H9 (cell line): ENCODE measurements around the gene SERPINB5. TPM values are rescaled to one million over a fixed set of nuclear protein-coding genes. Genes with fewer than 3 reads are reported as not detected.

Experiments
- DNase-seq: peaks from one replicate; pipeline ENCODE4 v3.0.0-alpha.2; 2017
- H2AFZ ChIP-seq: one replicate; pipeline ENCODE4 v1.6.1; 2013; ENCODE audit warnings: mild to moderate bottlenecking, low read length, control low read depth, moderate library complexity
- H2AK5ac ChIP-seq: 2 replicates; pipeline ENCODE4 v1.6.1; 2013; ENCODE audit warnings: low read length, control low read depth, mixed read lengths; ENCODE audit not compliant: insufficient read length
- H2BK120ac ChIP-seq: one replicate; pipeline ENCODE4 v1.6.1; 2013; ENCODE audit warnings: low read depth, mild to moderate bottlenecking, low read length, control low read depth, inconsistent platforms; ENCODE audit not compliant: poor library complexity, severe bottlenecking
- H2BK12ac ChIP-seq: 2 replicates; pipeline ENCODE4 v1.6.1; 2013; ENCODE audit warnings: low read length, control low read depth, mixed read lengths, low read depth; ENCODE audit not compliant: insufficient read length
- H2BK15ac ChIP-seq: 2 replicates; pipeline ENCODE4 v1.6.1; 2013; ENCODE audit warnings: low read depth, low read length, control low read depth
- H2BK20ac ChIP-seq: one replicate; pipeline ENCODE4 v1.6.1; 2013; ENCODE audit warnings: low read depth, mild to moderate bottlenecking, low read length, control low read depth, inconsistent platforms; ENCODE audit not compliant: poor library complexity, severe bottlenecking
- H2BK5ac ChIP-seq: 2 replicates; pipeline ENCODE4 v1.6.1; 2013; ENCODE audit warnings: low read length, control low read depth, mixed read lengths; ENCODE audit not compliant: insufficient read length
- H3K14ac ChIP-seq: 2 replicates; pipeline ENCODE4 v1.6.1; 2013; ENCODE audit warnings: low read length, control low read depth; ENCODE audit not compliant: insufficient read depth
- H3K18ac ChIP-seq: 2 replicates; pipeline ENCODE4 v1.6.1; 2013; ENCODE audit warnings: low read depth, mild to moderate bottlenecking, mixed read lengths, low read length, control low read depth; ENCODE audit not compliant: insufficient read length
- H3K23ac ChIP-seq: 2 replicates; pipeline ENCODE4 v1.6.1; 2013; ENCODE audit warnings: low read length, control low read depth, mixed read lengths, low read depth; ENCODE audit not compliant: insufficient read length
- H3K23me2 ChIP-seq: 2 replicates; pipeline ENCODE4 v1.6.1; 2013; ENCODE audit warnings: low read depth, mild to moderate bottlenecking, mixed read lengths, low read length, control low read depth; ENCODE audit not compliant: insufficient read length, poor library complexity, severe bottlenecking
- H3K27ac ChIP-seq: 2 replicates; pipeline ENCODE4 v1.5.1; 2013; ENCODE audit warnings: low read length, control low read depth, mixed read lengths, low read depth; ENCODE audit not compliant: insufficient read length
- H3K27me3 ChIP-seq: 2 replicates; pipeline ENCODE4 v1.6.1; 2013; ENCODE audit warnings: low read length, control low read depth, inconsistent platforms; ENCODE audit not compliant: insufficient read depth
- H3K4ac ChIP-seq: 2 replicates; pipeline ENCODE4 v1.6.1; 2013; ENCODE audit warnings: low read depth, mild to moderate bottlenecking, control low read depth, inconsistent platforms, low read length, moderate library complexity
- H3K4me1 ChIP-seq: 2 replicates; pipeline ENCODE4 v1.6.1; 2013; ENCODE audit warnings: low read length, control low read depth, inconsistent platforms; ENCODE audit not compliant: insufficient read depth
- H3K4me2 ChIP-seq: 2 replicates; pipeline ENCODE4 v1.6.1; 2013; ENCODE audit warnings: low read length, control low read depth, mixed read lengths; ENCODE audit not compliant: insufficient read length, insufficient read depth
- H3K56ac ChIP-seq: 2 replicates; pipeline ENCODE4 v1.6.1; 2013; ENCODE audit warnings: low read depth, mild to moderate bottlenecking, mixed read lengths, low read length, control low read depth; ENCODE audit not compliant: insufficient read length
- H3K79me1 ChIP-seq: 2 replicates; pipeline ENCODE4 v1.6.1; 2013; ENCODE audit warnings: low read depth, mild to moderate bottlenecking, moderate library complexity, low read length, control low read depth, inconsistent platforms; ENCODE audit not compliant: insufficient read depth, poor library complexity, severe bottlenecking
- H3K79me2 ChIP-seq: 2 replicates; pipeline ENCODE4 v1.6.1; 2013; ENCODE audit warnings: low read length, control low read depth, inconsistent platforms; ENCODE audit not compliant: insufficient read depth
- H3K9ac ChIP-seq: 2 replicates; pipeline ENCODE4 v1.6.1; 2013; ENCODE audit warnings: low read length, control low read depth, mixed read lengths; ENCODE audit not compliant: insufficient read length; ENCODE audit errors: extremely low read depth
- H3K9me3 ChIP-seq: one replicate; pipeline ENCODE4 v1.6.1; 2013; ENCODE audit warnings: low read depth, low read length, inconsistent platforms; ENCODE audit not compliant: control insufficient read depth
- H3T11ph ChIP-seq: one replicate; pipeline ENCODE4 v1.6.1; 2013; ENCODE audit warnings: mild to moderate bottlenecking, low read length, control low read depth, inconsistent platforms
- H4K20me1 ChIP-seq: one replicate; pipeline ENCODE4 v1.6.1; 2013; ENCODE audit not compliant: control insufficient read depth, insufficient read length, insufficient read depth
- H4K5ac ChIP-seq: 2 replicates; pipeline ENCODE4 v1.6.1; 2013; ENCODE audit warnings: low read depth, mild to moderate bottlenecking, mixed read lengths, low read length, control low read depth; ENCODE audit not compliant: insufficient read length
- H4K8ac ChIP-seq: replicated peaks from 2 replicates; pipeline ENCODE4 v1.6.1; 2013; ENCODE audit warnings: low read length, control low read depth, mixed read lengths, low read depth; ENCODE audit not compliant: insufficient read length
- H4K91ac ChIP-seq: 2 replicates; pipeline ENCODE4 v1.6.1; 2013; ENCODE audit warnings: low read depth, mild to moderate bottlenecking, moderate library complexity, mixed read lengths, low read length, control low read depth; ENCODE audit not compliant: insufficient read length
- H3K27ac Mint-ChIP-seq, 3 experiments: 2 replicates in 2 of 3; 3 replicates in 1 of 3; pipeline ENCODE4 v1.8.0; 2020 to 2021; ENCODE audit warnings: mixed read lengths in 3 of 3, mild to moderate bottlenecking in 1 of 3, moderate library complexity in 1 of 3
- H3K27me3 Mint-ChIP-seq: 2 replicates; pipeline ENCODE4 v1.8.0; 2021; ENCODE audit warnings: low read depth, mild to moderate bottlenecking, moderate library complexity, mixed read lengths
- H3K36me3 Mint-ChIP-seq, 3 experiments: 2 replicates in 2 of 3; 3 replicates in 1 of 3; pipeline ENCODE4 v1.8.0; 2020 to 2021; ENCODE audit warnings: low read depth in 3 of 3, mixed read lengths in 3 of 3; ENCODE audit not compliant: insufficient read depth in 1 of 3
- H3K4me1 Mint-ChIP-seq, 2 experiments: 2 replicates each; pipeline ENCODE4 v1.8.0; 2020; ENCODE audit warnings: mixed read lengths in 2 of 2
- H3K4me3 Mint-ChIP-seq, 2 experiments: 2 replicates in 1 of 2; 3 replicates in 1 of 2; pipeline ENCODE4 v1.8.0; 2020 to 2021; ENCODE audit warnings: mild to moderate bottlenecking in 2 of 2, mixed read lengths in 2 of 2, moderate library complexity in 1 of 2
- H3K9me3 Mint-ChIP-seq, 2 experiments: 2 replicates in 1 of 2; 3 replicates in 1 of 2; pipeline ENCODE4 v1.8.0; 2020; ENCODE audit warnings: mild to moderate bottlenecking in 2 of 2, mixed read lengths in 2 of 2, moderate library complexity in 1 of 2
- WGBS: extraction: QIAGEN DNeasy Blood & Tissue Kit; methylation state at CpG from one replicate; pipeline ENCODE4 v1.1.7; 2013; ENCODE audit warnings: missing lambda C conversion rate, low lambda C conversion rate, mixed read lengths; ENCODE audit not compliant: insufficient read length; ENCODE audit errors: extremely low coverage; 5-methylcytosine and 5-hydroxymethylcytosine counted together
- total RNA-seq: library from RNA; stranded (reverse); gene quantifications from 2 replicates; pipeline ENCODE4 v1.2.1, GENCODE V29; 2021
- TF ChIP-seq, protein P1 (sequence below): fragments of 200-600 bp; sonication (generic); conservative IDR thresholded peaks from 3 replicates; pipeline ENCODE4 v1.8.0; 2021; ENCODE audit warnings: antibody characterized with exemption, mild to moderate bottlenecking

SERPINB5 gene
- total RNA-seq, 1 experiment from 2014 or later, result not detected

DNA sequence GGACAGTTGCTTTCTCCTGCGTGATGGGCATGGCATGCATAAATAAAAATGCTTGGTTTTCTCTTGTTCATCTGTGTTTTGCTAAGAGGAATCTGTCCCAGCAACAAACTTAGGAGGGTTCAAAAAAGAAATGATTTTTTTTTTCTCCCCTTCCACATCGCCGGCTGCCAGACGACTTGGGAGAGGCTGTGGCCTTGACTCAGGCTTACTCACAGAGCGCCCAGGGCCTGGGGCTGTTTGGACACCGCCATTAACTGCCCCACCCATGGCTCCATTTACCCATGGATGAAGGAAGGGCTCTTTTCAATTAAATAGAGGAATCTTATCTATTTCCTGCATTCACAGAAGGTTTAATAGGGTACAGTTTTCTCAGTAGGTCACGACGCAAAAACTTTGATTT lies 22.3 kb upstream of the SERPINB5 start:
- Histone ChIP-seq H3K27ac (no peak overlapping the region), H3K14ac (no peak overlapping the region), H3K4ac (no peak overlapping the region), H2BK5ac (no peak overlapping the region), H3K56ac (no peak overlapping the region), H2BK15ac (no peak overlapping the region), H2BK12ac (no peak overlapping the region), H3K4me1 (peaks cover 2% of the 10 kb centered on the region; the same call in 1 of the 2 replicates), H2AK5ac (no peak overlapping the region), H4K5ac (no peak overlapping the region), H2AFZ (no peak overlapping the region), H2BK120ac (no peak overlapping the region), H3K4me2 (no peak overlapping the region), H3K27me3 (no peaks in the 10 kb centered on the region), H3T11ph (no peak overlapping the region), H4K8ac (no peak overlapping the region), H3K18ac (no peak overlapping the region), H3K23me2 (no peaks in the 10 kb centered on the region), H3K9me3 (no peaks in the 10 kb centered on the region), H3K23ac (no peak overlapping the region), H4K91ac (no peak overlapping the region), H3K9ac (no peak overlapping the region), H3K79me2 (no peaks in the 10 kb centered on the region), H4K20me1 (no peaks in the 10 kb centered on the region), H3K79me1 (no peaks in the 10 kb centered on the region), H2BK20ac (no peak overlapping the region)
- peaks cover 6 to 16% of the 10 kb centered on the region in 2 experiments for H3K4me1 Mint-ChIP-seq
- WGBS, result no CpG with 5 or more reads among the region's 8 CpGs
- DNase-seq, result no peak
- no peaks in the 10 kb centered on the region for H3K27me3 Mint-ChIP-seq
- no peak overlapping the region for H3K4me3 Mint-ChIP-seq
- H3K9me3 Mint-ChIP-seq, result no peaks in the 10 kb centered on the region; a peak in 1 of 5 replicates
- H3K36me3 Mint-ChIP-seq, result peaks cover 0 to 7% (median 0%) of the 10 kb centered on the region in 3 experiments; a peak in 3 of 7 replicates
- TF ChIP-seq, protein P1, sequence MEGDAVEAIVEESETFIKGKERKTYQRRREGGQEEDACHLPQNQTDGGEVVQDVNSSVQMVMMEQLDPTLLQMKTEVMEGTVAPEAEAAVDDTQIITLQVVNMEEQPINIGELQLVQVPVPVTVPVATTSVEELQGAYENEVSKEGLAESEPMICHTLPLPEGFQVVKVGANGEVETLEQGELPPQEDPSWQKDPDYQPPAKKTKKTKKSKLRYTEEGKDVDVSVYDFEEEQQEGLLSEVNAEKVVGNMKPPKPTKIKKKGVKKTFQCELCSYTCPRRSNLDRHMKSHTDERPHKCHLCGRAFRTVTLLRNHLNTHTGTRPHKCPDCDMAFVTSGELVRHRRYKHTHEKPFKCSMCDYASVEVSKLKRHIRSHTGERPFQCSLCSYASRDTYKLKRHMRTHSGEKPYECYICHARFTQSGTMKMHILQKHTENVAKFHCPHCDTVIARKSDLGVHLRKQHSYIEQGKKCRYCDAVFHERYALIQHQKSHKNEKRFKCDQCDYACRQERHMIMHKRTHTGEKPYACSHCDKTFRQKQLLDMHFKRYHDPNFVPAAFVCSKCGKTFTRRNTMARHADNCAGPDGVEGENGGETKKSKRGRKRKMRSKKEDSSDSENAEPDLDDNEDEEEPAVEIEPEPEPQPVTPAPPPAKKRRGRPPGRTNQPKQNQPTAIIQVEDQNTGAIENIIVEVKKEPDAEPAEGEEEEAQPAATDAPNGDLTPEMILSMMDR, result no peak
- H3K27ac Mint-ChIP-seq, result no peak overlapping the region
